ENCODE results near the gene THBS1.

The THBS1 gene

DNA sequence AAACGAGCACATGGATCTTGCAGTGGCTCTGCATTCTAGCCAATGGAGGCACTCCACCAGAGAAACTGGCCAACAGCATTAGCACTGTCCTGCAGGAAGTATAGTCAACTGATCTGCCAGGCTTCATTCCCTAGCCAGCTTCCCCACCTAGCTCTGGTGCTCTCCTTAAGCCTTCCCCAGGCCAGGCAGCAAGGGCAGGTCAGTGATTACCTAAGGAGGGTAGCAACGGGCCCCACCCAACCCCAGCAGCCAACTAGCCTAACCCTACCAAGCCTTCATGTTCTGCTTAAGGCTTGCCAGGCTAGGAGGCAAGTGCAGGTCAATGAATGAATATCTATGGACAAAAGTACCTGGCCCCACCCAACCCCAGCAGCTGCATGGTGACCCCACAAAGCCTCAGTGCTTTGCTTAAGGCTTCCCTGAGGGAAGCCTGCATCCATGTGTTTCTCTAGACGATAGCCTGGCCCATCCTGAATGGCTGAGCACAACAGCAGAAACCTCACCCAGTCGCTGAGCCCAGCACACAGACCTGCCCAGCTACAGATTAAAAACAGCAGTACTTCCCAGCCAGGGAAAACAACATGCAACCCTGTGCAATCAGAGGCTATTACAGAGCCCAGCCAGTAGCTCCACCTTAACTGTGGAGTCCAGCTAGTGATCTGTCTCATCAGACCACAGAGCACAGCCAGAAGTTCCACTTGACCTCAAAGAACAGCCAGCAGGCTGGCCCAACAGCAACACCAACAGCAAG, 28.5 kb downstream of the THBS1 start:
- no peak for DNase-seq

DNA sequence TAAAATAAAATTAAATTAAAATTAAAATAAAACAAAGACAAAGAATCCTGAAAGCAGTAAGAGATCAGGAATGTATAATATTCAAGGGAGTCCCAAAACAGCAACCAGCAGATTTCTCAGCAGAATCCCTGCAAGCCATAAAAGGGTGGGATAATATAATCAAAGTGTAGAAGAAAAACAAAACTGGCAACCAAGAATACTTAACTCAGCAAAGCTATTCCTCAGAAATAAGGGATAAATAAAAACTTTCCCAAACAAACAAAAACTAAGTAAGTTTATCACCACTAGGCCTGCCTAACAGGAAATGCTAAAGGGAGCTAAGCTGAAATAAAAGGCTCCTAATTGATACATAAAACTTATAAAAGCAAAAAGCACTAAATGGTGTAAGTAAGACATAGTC, 29.8 kb downstream of the THBS1 start:
- DNase-seq = no peak

DNA sequence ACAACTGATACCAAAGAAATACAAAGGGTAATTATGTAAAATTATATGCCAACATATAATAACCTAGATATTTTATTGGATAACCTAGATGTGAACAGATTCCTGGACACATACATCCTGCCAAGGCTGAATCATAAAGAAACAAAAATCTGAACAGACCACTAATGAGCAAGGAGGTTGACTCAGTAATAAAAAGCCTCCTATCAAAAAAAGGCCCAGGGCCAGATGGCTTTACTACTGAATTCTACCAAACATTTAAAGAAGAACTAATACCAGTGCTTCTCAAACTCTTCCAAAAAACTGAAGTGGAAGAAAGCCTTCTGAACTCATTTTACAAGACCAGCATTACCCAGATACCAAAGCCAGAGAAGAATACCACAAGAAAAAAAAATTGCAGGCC, 32.4 kb downstream of the THBS1 start:
- DNase-seq = no peak

DNA sequence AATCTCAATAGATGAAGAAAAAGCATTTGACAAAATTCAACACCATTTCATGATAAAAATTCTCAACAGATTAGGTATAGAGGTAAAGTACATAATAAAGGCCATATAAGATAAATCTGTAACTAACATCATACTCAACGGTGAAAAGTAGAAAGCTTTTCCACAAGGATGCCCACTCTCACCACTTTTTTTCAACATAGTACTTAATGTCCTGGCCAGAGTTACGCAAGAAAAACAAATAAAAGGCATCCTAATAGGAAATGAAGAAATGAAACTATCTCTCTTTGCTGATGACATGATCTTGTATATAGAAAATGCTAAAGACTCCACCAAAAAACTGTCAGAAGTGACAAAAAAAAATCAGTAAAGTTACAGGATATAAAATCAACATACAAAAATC, 33.0 kb downstream of the THBS1 start:
- DNase-seq = no peak

GRCh38 chr15:39616731-39617455, 36.0 kb downstream of the THBS1 start:
- DNase-seq = no peak

- no peak for DNase-seq
Observed at GRCh38 chr15:39618063-39618823, 37.4 kb downstream of the THBS1 start.

DNA sequence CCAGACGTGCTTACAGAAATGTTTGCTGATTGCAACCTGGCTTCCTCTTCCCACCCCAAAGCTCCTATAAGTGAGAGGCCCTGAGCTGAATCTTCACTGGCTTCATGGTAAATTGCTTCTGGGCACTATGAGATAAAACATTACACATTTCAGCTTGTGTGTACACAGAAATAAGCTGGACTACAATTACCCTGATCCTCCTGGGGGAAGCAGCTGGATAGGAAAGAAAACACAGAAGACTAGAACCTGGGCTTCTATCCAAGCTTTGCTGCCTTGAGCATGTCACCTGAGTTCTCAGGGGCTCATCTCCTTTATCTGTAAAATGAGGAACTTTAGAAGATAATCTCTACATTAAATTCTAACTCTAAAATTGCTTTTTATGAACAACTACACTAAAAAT, 40.3 kb downstream of the THBS1 start:
- no peak for DNase-seq

GRCh38 chr15:39621976-39622375, 41.1 kb downstream of the THBS1 start:
- no peak for DNase-seq

GRCh38 chr15:39622660-39623516, 42.0 kb downstream of the THBS1 start:
- DNase-seq = no peak

DNA sequence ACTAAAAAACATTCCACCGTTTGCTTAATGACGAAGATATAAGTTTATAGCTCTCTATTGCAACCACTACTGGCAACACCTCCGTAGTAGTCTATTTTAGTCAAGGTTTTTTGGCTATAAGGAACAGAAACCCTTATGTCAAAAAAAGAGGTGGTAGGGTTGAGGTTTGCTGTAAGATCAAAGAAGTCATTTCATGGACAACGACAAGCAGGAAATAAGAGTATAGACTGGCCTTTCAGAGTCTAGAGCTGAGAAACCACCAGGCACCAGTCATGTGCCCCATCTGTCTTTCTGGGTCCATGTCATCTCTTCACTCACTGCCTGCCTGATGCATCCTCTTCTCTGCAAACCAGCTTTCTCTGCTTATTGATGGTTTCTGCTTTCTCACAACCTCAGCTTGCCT, 42.7 kb downstream of the THBS1 start:
- no peak for DNase-seq

DNA sequence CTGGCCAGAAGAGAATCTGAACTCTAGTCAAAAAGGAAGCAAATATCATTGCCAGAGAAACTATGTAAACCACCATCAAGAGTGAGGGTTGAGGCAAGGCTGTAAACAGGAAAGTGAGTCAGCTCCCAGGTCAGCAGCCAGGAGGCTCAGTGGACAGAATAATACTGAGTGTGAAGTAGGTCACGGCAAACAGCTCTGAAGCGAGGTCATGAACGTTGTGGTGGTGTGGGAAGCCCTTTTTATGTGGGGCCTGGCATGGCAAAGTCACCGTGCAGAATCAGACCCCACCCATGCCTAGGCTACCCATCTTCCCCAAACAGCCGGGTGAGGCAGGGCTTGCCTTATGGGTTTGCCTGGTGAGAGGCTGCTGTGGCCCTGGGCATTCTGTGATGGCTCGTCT, 43.9 kb downstream of the THBS1 start:
- DNase-seq = no peak

GRCh38 chr15:39625451-39625850, 44.6 kb downstream of the THBS1 start:
- DNase-seq = no peak

- no peak for DNase-seq
Observed at GRCh38 chr15:39625856-39626255, 45.0 kb downstream of the THBS1 start.

DNA sequence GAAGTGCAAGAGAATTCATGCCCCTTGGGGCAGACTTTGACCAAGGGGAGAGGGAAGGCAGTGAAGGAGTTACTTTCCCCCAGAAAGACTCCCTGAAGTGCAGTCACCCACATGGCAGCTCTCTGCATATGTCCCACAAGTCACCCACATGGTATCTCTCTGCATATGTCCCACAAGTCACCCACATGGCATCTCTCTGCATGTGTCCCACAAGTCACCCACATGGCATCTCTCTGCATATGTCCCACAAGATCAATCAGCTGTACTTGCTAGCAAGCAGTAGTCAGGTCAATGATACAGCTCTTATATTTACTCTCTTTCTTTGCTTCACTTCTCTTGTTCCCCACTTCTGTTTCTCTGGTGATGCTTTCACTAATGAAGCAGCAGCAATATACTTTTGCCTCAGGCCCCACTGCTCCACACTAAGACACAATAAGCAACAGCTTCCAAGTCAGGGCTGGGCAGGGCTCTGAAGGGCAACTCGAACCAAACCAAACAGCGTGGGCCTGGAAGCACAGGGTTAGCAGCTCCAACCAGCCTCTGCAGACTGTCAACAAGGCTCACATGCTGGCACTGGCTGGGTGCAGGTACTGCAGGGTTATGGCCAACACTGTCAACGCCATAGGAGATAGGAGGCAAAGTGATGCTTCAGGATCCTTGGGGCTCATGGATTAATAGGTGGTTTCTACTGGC, 46.7 kb downstream of the THBS1 start:
- no peak for DNase-seq

GRCh38 chr15:39628144-39628508, 47.2 kb downstream of the THBS1 start:
- DNase-seq = no peak

- DNase-seq = no peak
Observed at GRCh38 chr15:39628546-39629257, 47.8 kb downstream of the THBS1 start.

GRCh38 chr15:39629371-39629770, 48.5 kb downstream of the THBS1 start:
- DNase-seq = no peak

DNA sequence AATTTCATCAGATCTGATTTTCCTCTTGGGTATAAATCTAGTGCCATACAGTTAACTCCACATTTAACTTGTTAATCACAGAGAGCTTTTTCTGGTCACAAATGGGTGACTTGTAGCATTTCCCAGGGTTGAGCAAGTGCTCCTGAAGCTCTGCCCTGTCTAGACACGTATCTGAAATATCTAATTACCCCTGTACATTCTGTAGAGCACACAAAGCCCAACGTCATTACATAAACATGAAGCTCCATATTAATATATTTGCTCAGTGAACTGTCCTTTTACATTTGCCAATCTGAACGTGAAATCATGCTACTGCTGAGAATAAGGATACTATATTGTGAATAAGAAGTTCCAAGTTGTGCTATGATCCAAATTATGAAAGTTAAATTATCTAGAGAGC, 49.0 kb downstream of the THBS1 start:
- DNase-seq = no peak

- DNase-seq = no peak
Observed at GRCh38 chr15:39631357-39631756, 50.5 kb downstream of the THBS1 start.

GRCh38 chr15:39638041-39638440, 57.2 kb downstream of the THBS1 start:
- no peak for DNase-seq

DNA sequence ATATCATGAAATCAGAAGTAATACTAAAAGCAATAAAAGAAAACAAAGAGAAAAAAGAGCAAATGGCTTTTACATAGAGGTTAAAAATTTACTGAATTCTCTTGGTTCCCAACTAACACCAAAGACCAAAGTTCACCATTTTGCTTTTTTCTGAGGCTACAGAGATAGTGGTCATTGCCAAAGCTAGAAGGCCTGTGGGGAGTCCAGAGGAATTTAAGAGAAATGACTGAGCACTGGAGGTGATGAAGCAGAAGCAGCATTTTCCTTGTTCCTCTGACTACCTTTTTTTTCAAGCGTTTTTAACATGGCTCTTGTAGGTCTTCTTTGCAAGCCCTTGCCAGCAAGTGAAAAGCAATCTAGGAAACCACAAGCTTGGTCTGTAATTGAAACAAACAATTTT, 58.2 kb downstream of the THBS1 start:
- no peak for DNase-seq

GRCh38 chr15:39640665-39641064, 59.8 kb downstream of the THBS1 start:
- no peak for DNase-seq
